ENCODE data around the gene RGS13. TPM values are rescaled to one million over a fixed set of nuclear protein-coding genes. Genes with fewer than 3 reads are reported as not detected.

Gene RGS13
- total and polyA plus RNA-seq, 2 experiments from 2014 or later: not detected

DNA sequence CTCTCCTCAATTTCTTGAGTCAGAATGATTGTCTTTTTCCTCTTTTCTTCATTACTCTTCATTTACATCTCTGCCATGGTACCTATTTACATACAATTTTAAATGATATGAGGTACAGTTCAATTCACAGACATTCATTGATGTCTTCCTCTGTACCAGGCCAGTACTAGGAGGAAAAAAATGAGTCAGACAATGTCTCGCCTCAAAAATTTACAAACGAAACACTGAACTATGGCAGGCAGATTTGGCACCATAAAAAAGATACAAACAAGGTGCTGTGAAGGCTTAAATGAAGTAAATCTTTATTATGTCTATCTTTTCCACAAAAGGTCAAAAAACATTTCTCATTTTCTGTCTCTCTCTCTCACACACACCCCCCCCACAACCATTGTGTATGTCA is 71.0 kb downstream of the RGS13 start:
- TF ChIP-seq EZH2phosphoT487 (IDR thresholded peaks at IDR 0.05; ENCODE audit: unreplicated experiment) (no peak), EZH2 (IDR thresholded peaks at IDR 0.05; ENCODE audit: low read depth, unreplicated experiment) (no peak), JUNB (IDR thresholded peaks at IDR 0.05; ENCODE audit: unreplicated experiment) (no peak), ZNF331 (CRISPR knock-in tag; IDR thresholded peaks at IDR 0.05; ENCODE audit: low read depth) (no peak), POLR2AphosphoS5 (IDR thresholded peaks at IDR 0.05; ENCODE audit: low read depth) (no peak), ZNF114 (CRISPR knock-in tag; IDR thresholded peaks at IDR 0.05) (no peak), NANOG (IDR thresholded peaks at IDR 0.05; ENCODE audit: borderline replicate concordance) (no peak), CREB1 (CRISPR knock-in tag; IDR thresholded peaks at IDR 0.05; ENCODE audit: low read depth) (no peak), STAT1 (IDR thresholded peaks at IDR 0.05; ENCODE audit: unreplicated experiment) (no peak)
- TF ChIP-seq, protein P1, sequence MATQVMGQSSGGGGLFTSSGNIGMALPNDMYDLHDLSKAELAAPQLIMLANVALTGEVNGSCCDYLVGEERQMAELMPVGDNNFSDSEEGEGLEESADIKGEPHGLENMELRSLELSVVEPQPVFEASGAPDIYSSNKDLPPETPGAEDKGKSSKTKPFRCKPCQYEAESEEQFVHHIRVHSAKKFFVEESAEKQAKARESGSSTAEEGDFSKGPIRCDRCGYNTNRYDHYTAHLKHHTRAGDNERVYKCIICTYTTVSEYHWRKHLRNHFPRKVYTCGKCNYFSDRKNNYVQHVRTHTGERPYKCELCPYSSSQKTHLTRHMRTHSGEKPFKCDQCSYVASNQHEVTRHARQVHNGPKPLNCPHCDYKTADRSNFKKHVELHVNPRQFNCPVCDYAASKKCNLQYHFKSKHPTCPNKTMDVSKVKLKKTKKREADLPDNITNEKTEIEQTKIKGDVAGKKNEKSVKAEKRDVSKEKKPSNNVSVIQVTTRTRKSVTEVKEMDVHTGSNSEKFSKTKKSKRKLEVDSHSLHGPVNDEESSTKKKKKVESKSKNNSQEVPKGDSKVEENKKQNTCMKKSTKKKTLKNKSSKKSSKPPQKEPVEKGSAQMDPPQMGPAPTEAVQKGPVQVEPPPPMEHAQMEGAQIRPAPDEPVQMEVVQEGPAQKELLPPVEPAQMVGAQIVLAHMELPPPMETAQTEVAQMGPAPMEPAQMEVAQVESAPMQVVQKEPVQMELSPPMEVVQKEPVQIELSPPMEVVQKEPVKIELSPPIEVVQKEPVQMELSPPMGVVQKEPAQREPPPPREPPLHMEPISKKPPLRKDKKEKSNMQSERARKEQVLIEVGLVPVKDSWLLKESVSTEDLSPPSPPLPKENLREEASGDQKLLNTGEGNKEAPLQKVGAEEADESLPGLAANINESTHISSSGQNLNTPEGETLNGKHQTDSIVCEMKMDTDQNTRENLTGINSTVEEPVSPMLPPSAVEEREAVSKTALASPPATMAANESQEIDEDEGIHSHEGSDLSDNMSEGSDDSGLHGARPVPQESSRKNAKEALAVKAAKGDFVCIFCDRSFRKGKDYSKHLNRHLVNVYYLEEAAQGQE (IDR thresholded peaks at IDR 0.05; ENCODE audit: unreplicated experiment): no peak
- TF ChIP-seq, protein P2, sequence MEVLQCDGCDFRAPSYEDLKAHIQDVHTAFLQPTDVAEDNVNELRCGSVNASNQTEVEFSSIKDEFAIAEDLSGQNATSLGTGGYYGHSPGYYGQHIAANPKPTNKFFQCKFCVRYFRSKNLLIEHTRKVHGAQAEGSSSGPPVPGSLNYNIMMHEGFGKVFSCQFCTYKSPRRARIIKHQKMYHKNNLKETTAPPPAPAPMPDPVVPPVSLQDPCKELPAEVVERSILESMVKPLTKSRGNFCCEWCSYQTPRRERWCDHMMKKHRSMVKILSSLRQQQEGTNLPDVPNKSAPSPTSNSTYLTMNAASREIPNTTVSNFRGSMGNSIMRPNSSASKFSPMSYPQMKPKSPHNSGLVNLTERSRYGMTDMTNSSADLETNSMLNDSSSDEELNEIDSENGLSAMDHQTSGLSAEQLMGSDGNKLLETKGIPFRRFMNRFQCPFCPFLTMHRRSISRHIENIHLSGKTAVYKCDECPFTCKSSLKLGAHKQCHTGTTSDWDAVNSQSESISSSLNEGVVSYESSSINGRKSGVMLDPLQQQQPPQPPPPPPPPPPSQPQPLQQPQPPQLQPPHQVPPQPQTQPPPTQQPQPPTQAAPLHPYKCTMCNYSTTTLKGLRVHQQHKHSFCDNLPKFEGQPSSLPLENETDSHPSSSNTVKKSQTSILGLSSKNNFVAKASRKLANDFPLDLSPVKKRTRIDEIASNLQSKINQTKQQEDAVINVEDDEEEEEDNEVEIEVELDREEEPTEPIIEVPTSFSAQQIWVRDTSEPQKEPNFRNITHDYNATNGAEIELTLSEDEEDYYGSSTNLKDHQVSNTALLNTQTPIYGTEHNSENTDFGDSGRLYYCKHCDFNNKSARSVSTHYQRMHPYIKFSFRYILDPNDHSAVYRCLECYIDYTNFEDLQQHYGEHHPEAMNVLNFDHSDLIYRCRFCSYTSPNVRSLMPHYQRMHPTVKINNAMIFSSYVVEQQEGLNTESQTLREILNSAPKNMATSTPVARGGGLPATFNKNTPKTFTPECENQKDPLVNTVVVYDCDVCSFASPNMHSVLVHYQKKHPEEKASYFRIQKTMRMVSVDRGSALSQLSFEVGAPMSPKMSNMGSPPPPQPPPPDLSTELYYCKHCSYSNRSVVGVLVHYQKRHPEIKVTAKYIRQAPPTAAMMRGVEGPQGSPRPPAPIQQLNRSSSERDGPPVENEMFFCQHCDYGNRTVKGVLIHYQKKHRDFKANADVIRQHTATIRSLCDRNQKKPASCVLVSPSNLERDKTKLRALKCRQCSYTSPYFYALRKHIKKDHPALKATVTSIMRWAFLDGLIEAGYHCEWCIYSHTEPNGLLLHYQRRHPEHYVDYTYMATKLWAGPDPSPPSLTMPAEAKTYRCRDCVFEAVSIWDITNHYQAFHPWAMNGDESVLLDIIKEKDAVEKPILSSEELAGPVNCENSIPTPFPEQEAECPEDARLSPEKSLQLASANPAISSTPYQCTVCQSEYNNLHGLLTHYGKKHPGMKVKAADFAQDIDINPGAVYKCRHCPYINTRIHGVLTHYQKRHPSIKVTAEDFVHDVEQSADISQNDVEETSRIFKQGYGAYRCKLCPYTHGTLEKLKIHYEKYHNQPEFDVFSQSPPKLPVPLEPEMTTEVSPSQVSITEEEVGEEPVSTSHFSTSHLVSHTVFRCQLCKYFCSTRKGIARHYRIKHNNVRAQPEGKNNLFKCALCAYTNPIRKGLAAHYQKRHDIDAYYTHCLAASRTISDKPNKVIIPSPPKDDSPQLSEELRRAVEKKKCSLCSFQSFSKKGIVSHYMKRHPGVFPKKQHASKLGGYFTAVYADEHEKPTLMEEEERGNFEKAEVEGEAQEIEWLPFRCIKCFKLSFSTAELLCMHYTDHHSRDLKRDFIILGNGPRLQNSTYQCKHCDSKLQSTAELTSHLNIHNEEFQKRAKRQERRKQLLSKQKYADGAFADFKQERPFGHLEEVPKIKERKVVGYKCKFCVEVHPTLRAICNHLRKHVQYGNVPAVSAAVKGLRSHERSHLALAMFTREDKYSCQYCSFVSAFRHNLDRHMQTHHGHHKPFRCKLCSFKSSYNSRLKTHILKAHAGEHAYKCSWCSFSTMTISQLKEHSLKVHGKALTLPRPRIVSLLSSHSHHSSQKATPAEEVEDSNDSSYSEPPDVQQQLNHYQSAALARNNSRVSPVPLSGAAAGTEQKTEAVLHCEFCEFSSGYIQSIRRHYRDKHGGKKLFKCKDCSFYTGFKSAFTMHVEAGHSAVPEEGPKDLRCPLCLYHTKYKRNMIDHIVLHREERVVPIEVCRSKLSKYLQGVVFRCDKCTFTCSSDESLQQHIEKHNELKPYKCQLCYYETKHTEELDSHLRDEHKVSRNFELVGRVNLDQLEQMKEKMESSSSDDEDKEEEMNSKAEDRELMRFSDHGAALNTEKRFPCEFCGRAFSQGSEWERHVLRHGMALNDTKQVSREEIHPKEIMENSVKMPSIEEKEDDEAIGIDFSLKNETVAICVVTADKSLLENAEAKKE (CRISPR knock-in tag; IDR thresholded peaks at IDR 0.05): no peak
- TF ChIP-seq, protein P3, sequence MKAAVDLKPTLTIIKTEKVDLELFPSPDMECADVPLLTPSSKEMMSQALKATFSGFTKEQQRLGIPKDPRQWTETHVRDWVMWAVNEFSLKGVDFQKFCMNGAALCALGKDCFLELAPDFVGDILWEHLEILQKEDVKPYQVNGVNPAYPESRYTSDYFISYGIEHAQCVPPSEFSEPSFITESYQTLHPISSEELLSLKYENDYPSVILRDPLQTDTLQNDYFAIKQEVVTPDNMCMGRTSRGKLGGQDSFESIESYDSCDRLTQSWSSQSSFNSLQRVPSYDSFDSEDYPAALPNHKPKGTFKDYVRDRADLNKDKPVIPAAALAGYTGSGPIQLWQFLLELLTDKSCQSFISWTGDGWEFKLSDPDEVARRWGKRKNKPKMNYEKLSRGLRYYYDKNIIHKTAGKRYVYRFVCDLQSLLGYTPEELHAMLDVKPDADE (IDR thresholded peaks at IDR 0.05): no peak
- TF ChIP-seq, protein P4, sequence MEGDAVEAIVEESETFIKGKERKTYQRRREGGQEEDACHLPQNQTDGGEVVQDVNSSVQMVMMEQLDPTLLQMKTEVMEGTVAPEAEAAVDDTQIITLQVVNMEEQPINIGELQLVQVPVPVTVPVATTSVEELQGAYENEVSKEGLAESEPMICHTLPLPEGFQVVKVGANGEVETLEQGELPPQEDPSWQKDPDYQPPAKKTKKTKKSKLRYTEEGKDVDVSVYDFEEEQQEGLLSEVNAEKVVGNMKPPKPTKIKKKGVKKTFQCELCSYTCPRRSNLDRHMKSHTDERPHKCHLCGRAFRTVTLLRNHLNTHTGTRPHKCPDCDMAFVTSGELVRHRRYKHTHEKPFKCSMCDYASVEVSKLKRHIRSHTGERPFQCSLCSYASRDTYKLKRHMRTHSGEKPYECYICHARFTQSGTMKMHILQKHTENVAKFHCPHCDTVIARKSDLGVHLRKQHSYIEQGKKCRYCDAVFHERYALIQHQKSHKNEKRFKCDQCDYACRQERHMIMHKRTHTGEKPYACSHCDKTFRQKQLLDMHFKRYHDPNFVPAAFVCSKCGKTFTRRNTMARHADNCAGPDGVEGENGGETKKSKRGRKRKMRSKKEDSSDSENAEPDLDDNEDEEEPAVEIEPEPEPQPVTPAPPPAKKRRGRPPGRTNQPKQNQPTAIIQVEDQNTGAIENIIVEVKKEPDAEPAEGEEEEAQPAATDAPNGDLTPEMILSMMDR (conservative IDR thresholded peaks at IDR 0.05; ENCODE audit: low read depth in 2 of 2): no peak
- H3F3A ChIP-seq (replicated peaks; ENCODE audit: low read depth): no peaks in the 10 kb centered on the region
- no peaks in the 10 kb centered on the region for H3K27me3 Mint-ChIP-seq (ENCODE audit: insufficient read depth, low read depth, poor library complexity)
- H3K9me2 ChIP-seq (ENCODE audit: insufficient read depth): no peaks in the 10 kb centered on the region
- no peak for DNase-seq (ENCODE audit: low spot score)
- H3K4me3 Mint-ChIP-seq: no peak overlapping the region
- H3K36me3 ChIP-seq (ENCODE audit: insufficient read depth): no peaks in the 10 kb centered on the region
- no peaks in the 10 kb centered on the region for H3K79me2 ChIP-seq (replicated peaks; ENCODE audit: insufficient read depth)
- no peak overlapping the region for H3K27ac Mint-ChIP-seq
- ATAC-seq: no peak
- H3K4me2 ChIP-seq: no peak overlapping the region
- H3K36me3 Mint-ChIP-seq (ENCODE audit: low read depth): no peaks in the 10 kb centered on the region
- H3K27me3 ChIP-seq (ENCODE audit: insufficient read depth): no peaks in the 10 kb centered on the region
- no peaks in the 10 kb centered on the region; the same call in 2 of the 3 replicates for H3K9me3 Mint-ChIP-seq
- no peak overlapping the region for H3K27ac ChIP-seq (ENCODE audit: low read depth)
- no peaks in the 10 kb centered on the region for H4K20me1 ChIP-seq (replicated peaks; ENCODE audit: insufficient read depth)
- H3K4me1 Mint-ChIP-seq: no peaks in the 10 kb centered on the region
- H3K4me3 ChIP-seq: no peak overlapping the region
- H2AFZ ChIP-seq: no peak overlapping the region
- no peaks in the 10 kb centered on the region for H3K4me1 ChIP-seq (ENCODE audit: insufficient read depth)
